Left colon (tissue), 2 donors: Measurements from ENCODE around the gene CIPC. TPM values are rescaled to one million over a fixed set of nuclear protein-coding genes. Genes with fewer than 3 reads are reported as not detected.

Experiments used
- total RNA-seq, 2 donors: library from RNA; stranded (reverse); fragmentation: NEBNext Ultra II Directional; extraction: Animal tissue kit (Norgen Biotek cat#: 25700); gene quantifications; one replicate each; pipeline ENCODE4 v1.2.1, GENCODE V29; 2021
- donor health status: DM: no; HTN: no; CAD: no.
- donor health status: DM: yes; HTN: yes; CAD: no.

CIPC gene
- total RNA-seq, 2 donors from 2014 or later: 50.4 to 52.0 TPM

Other genes with a start within 250 kb of the CIPC start
- 10 to 100 TPM; 15.5 to 25.5 TPM for gene IRF2BPL, start 69.5 kb upstream of the CIPC start, total RNA-seq
- not detected for gene ZDHHC22, start 43.5 kb downstream of the CIPC start, total RNA-seq
- 10 to 100 TPM; 22.4 to 43.0 TPM for gene TMEM63C, start 83.5 kb downstream of the CIPC start, total RNA-seq
- gene NGB, start 172.9 kb downstream of the CIPC start, total RNA-seq: under 1 TPM in 1 of 2 donors, not detected in 1; 0.31 TPM
- 10 to 100 TPM; 15.9 to 24.0 TPM for gene POMT2, start 222.6 kb downstream of the CIPC start, total RNA-seq
- 10 to 100 TPM; 30.7 to 34.4 TPM for gene GSTZ1, start 222.8 kb downstream of the CIPC start, total RNA-seq